Stimulated activated CD8-positive, alpha-beta memory T cell treated with anti-CD3 and anti-CD28 coated beads, Interleukin-4, amount 100 ng/mL, for 48 hours (primary cell): Measurements from ENCODE around the gene C8G.

Source experiments
- DNase-seq: peaks from one replicate; pipeline ENCODE4 v3.0.0-alpha.2; 2020

The C8G gene

DNA sequence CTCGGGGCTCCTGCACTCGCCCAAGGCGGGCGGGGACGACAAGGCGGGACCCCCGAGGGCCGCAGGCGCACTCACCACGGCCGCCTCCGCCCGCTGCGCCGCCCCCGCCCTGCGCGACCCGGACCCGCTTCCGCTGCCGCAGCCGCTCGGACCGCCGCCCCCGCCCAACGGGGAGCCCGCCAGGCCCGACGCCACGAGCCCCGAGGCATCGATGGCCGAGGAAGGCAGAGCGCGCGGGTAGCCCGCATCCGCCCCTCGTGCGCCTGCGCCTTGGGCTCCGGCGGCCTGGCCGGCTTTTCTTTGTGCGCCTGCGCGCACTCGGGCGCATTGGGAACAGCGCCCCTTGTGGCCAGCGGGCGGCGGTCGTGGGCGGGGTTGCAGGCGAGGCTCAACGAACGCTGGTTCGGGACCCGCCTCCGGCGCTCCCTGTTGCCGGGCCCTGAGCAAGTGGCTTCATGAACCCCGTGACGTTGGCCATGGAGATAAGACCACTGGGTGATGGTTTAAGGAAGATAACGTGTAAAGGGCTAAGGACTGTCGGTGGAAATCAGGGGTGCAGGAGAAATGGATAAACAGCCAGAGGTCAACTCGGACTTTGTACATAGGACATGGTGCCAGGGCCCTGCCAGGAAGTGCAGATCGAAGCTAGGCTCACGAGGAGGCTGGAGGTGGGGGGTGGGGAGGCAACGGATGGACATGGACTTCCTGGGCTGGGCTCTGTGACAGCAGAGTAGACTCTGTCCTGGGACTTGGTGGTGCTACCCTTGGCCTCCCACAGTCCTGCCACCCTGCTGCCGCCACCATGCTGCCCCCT is at the start of gene C8G, which contains the start of gene FBXW5:
TSS of gene C8G (plus strand) at position 725 of the 814 bp plus-strand sequence. CDS start at position 803, 78 bp downstream.
TSS of gene FBXW5 (minus strand) at position 220 of the 814 bp plus-strand sequence. CDS start 655 bp downstream, outside the sequence.
- peak; percentile 96 for DNase-seq

DNA sequence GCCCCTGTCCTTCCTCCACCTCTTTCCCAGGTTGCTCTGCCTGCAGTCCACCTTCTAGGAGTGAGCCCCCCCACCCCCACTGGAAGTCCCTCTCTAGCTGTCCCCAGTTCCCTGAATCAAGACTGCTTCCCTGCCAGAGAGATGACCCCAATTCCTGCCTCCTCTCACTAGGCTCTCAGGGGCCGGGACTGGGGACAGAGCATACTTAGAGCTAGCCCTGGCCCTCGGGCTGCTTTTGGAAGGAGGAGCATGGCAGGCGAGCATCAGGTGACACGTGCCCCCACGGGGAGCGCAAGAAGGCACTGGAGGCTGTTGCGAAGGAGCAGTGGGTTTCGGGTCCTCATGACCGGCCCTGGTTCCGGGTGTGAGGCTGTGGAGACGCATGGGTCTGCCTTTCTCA is 49.0 kb upstream of the C8G start:
- no peak for DNase-seq

GRCh38 chr9:136898483-136899100 is 46.5 kb upstream of the C8G start:
- no peak for DNase-seq

DNA sequence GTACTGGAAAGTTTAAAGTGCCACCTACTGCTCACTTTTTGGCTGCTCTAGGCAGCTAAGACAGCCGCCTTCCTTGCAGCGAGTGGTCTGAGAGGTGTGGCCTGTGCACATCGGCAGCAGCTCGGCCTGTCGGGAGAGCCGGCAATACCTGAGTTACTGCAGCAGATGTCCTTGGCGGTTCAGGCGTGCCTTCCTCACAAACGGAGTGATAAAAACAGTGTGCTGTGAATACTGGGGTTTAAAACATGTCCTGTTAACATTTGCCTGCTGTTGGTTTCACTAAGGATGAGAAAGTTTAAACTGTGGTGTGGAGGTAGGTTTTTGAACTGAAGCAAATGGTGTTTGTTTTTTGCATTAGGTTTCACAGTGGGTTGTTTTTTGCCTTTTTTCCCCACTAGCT is 45.8 kb upstream of the C8G start:
- DNase-seq: no peak

- DNase-seq: no peak
Observed at GRCh38 chr9:136900556-136900955, 44.5 kb upstream of the C8G start.

DNA sequence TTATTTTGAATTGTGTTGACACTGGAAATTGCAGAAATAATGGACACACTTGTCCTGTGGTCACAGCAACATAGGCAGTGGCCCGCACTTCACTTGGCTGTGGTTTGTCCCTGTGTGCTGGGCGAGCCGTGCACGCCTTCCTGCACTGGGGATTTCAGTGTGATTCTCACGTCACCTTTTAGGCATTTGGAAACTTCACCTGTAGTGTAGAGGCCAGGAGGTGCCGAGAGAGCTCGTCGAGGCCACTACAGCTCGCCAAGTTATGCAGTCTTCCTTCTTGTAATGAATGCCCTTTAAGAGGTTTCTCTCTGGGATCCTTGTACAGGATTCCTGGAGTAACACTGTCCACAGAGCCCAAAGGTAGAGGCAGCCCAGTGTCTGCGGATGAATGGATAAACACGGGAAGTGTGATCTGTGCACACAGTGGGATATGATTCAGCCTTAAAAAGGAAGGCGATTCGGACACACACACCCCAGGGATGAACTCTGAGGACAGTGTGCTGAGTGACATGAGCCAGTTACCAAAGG is 44.0 kb upstream of the C8G start:
- no peak for DNase-seq

- DNase-seq: peak; percentile 84
Observed at GRCh38 chr9:136901516-136902258, 43.4 kb upstream of the C8G start.

- DNase-seq: peak; percentile 87
Observed at GRCh38 chr9:136902259-136902821, 42.7 kb upstream of the C8G start.

DNA sequence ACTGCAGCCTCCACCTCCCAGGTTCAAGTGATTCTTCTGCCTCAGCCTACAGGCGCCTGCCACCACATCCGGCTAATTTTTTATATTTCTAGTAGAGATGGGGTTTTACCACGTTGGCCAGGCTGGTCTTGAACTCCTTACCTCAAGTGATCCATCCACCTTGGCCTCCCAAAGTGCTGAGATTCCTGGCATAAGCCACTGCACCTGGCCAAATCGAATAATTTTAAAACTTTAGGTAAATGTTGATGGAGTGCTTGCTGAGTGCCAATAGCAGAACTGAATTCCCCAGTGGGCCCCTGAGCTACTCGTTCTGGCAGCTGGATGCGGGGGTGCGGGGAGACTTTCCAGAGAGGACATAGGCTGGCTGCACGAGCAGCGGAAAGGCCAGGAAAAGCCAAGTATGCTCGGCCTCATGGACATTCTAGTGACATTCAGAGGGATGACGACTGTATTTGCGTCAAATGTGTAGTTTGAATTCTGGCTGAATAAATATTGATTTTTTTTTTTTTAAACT is 41.9 kb upstream of the C8G start:
- DNase-seq: no peak

GRCh38 chr9:136906266-136906665 is 38.8 kb upstream of the C8G start:
- no peak for DNase-seq

DNA sequence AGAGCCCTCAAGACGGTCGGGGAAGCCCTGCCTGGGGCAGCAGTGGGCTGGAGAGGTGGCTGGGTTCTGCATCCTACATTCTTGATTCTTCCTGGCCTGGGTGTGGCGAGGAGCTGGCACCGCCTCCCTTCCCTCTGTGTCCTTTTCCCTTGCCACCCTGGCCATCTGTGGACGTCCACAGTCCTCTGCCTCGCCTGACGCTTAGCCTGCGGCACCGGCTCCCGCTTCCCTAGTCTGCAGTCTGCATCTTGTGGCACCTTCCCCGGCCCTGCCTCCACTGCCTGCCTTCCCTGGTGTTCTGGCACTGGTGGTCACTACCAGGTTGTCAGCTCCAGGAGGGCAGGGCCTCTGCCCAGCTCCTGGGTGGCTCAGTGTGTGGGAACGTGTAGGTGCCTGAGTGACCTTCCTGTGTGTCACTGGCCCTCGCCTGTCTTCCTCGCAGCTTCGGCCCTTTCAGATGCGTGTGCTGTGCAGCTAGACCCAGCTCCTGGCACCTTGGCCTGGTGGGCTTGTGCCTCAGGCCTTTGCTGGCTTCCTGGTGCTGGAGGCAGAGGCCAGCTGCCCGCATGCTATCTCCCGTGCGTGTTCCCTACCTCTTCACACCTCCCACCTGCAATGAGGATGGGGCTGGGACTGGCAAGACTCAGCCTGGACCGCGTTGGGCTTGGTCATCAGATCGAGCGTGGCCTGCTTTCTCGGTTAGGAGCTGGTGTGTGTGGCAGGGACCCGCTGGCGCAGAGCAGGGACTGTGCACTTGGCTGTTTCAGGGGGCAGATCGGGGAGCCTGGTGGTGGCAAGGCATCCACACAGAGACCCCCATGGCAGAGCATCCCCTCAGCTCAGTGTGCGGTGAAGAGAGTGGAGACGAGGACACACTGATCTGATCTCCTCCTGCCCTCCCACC is 37.8 kb upstream of the C8G start:
- DNase-seq: no peak

- DNase-seq: no peak
Observed at GRCh38 chr9:136910197-136910900, 34.7 kb upstream of the C8G start.

DNA sequence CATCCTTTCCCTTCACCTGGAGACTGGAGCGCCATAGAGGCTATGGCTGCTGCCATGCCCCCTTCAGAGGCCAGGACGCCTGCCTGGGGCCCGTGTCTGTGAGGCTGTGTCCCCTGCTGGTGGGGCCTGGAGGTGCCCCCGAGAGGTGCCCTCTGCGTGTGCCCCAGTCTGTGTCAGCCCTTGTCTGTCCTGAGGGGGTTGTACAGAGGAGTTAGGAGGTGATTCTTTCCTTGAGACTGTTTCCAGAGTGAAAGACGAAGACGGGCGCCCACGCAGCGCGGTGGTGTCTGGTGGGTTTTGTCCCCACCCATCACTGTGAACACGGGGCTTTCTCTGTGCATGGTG is 34.2 kb upstream of the C8G start:
- DNase-seq: no peak

DNA sequence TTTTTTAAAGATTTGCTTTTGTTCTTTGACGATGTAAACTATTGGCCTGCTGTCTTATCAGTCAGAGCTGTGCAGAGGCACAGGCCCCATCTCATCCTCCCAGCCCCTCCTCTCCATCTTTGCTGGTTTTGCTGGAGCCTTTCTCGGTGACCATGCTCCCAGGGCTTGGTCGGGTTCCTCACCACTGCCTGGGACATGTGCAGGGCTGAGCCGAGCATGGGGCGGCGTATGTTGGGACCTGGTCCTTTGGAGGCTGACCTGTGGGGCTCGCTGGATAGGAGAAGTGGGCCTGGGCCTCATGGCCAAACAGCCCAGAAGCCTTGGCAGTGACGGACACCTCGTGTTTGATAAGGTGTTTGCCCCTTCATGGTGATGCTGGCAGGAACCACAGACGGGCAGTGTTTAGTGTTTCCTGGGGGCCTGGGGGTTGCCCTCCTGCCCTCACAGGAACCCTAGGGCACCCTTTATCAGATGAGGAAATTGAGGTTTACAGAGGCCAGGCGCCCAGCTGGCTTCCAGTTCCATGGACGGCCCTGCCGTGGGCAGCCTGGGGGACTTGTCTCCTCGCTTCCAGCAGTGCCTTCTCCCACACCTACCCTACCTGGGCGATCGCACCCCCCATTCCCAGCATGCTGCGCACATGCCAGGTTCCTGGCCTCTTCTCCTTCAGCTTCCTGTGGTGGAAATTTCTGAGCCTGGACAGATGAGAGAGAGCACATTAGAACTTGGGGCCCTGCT is 31.2 kb upstream of the C8G start:
- no peak for DNase-seq

GRCh38 chr9:136915632-136916329 is 29.3 kb upstream of the C8G start:
- DNase-seq: no peak

DNA sequence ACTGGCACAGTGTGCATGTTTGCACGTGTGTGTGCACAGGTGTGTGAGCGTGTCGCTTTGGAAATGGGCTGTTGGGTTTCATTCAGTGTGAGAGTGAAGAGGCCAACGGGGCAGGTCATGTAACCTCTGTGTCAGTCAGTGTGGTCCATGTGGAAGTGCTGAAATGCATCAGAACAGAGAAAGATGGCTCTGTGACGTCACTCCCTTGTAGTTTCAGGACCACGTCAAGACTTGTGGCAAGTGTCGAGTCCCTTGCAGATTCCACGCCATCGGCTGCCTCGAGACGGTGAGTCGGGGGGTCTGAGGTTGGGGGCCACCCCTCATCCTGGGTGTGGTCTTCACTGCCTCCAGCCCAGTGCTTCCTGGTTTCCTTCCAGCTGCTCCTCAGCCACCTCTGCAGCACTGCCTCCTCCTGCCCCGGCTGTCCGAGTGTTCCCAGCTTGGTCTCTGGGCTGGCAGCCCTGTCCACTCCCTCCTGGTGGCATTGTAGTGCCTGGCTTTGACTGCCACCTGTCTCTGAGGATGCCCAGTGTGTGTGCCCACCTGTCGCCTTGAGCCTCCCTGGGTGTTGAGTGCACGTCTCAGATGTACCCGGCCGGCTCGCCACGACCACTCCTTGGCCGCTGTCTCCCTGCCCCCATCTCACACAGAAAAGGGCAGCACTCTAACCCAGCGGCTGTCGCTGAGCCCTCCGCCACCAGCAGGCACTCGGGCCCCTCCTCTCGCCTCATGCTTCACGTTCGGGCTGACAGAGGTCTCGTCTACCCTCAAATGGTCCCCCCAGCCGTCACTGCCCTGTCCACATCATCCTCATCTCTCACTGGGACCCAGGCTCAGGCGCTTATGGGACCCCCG is 28.5 kb upstream of the C8G start:
- peak; percentile 49 for DNase-seq

GRCh38 chr9:136917902-136918301 is 27.1 kb upstream of the C8G start:
- no peak for DNase-seq

- no peak for DNase-seq
Observed at GRCh38 chr9:136920069-136920468, 25.0 kb upstream of the C8G start.

DNA sequence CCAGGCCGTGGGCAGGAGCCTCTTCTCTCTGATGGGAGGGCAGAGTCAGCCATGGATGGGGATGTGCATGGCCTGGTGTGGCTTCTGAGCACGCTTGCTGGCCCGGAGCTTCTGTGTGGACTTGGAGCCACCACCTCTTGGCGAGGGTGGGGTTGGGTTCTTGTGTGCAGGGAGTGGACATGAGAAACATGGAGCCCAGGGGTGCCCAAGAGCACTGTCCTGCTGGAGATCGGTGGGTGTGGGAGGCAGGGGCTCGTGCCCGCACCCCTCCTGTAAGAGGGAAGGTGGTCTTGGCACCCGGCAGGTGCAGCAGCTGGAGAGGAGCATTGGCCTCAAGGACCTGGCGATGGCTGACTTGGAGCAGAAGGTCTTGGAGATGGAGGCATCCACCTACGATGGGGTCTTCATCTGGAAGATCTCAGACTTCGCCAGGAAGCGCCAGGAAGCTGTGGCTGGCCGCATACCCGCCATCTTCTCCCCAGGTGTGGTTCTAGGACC is 24.3 kb upstream of the C8G start:
- DNase-seq: no peak
